NCI-H2227 (cell line): ENCODE data around the gene RPS28.

Experiments
- DNase-seq: peaks from one replicate; lab custom pipeline; 2025; ENCODE audit not compliant: unreplicated experiment; lab: John Stamatoyannopoulos, UW

Gene RPS28

DNA sequence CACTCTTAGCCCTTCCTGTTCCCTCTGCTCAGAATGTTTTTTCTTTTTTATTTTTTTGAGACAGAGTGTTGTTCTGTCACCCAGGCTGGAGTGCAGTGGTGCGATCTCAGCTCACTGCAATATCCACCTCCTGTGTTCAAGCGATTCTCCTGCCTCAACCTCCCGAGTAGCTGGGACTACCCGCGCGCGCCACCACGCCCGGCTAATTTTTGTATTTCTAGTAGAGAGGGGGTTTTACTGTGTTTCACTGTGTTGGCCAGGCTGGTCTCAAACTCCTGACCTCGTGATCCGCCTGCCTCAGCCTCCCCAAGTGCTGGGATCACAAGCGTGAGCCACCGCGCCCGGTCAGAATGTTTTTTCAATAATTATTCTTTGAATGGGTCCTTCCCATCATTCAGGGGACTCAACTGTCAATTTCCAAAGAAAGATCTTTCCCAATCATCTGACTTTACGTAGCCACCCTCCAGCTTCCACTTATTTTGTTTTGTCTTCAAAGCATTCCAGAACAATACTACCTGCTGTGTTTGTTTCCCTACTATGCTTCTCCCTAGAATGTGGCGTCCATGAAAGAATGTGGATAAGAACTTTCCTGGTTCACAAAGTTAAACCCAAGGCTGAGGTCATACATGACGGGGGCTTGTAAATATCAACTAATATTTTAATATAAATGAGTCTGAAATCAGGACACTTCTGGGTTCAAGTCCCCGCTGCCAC lies 1.3 kb upstream of the RPS28 start:
- DNase-seq = no peak

DNA sequence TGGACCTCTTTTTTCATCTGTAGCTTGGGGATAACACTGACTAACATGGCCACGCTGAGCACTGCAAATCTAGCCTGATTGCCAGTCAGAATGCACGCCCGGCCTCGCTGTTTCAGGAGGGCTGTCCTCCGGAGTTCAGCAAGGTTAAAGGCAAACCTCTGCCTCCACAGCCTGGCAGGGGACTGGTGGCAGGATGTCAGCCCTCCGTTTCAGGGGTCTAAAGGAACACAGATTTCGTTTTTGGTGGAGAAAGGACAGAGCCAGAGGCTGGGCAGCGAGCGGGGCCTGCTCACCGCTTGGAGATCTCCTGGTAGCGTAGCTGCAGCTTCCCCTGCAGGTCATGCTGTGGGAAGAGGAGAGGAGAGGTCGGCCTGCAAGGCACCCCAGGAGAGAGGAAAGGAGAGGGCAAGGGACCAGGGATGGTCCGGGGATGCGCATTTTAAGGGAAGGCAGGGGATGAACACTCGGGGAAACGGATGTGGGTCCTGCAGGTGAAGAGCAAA lies 681 bp upstream of the RPS28 start:
- DNase-seq = no peak

DNA sequence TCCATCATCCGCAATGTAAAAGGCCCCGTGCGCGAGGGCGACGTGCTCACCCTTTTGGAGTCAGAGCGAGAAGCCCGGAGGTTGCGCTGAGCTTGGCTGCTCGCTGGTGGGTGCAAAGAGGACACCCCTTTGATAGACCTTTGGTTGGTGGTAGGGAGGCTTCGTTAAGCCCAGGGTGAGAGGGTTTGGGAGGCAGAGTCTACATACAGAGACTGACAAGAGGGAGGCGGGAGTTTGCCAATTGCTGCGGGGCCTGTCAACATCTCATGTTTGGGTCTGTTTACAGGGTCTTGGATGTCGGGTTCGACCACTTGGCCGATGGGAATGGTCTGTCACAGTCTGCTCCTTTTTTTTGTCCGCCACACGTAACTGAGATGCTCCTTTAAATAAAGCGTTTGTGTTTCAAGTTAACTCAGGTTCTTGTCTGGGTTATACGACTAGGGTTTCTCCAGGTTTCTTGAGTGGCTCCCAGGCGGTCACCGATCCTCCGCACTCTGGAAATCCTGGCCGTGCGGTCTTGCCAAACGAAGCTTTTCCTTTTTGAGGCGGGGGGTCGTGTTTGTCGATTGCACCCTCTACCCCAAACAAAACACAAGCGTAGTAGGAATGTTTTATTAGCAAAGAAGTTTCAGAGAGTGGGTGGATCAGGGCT lies 816 bp downstream of the RPS28 start:
- DNase-seq = no peak

DNA sequence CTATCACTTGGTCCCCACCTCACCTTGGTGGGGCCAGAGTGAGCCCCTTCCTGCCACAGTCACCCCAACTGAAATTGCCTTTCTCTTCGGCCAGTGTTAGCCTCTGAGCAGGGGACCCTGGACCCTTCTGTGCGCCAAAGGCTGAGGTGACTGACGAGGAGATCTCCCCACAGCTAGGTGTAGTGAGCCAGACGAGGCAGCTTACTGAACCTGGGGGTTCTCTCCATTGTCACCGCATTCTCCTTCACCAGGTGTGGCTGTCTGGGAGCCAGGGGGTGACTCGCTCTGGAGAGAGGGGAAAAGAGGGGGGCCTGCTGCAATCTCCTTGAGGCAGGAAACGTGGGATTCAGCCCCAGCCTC lies 1.3 kb downstream of the RPS28 start:
- no peak for DNase-seq

DNA sequence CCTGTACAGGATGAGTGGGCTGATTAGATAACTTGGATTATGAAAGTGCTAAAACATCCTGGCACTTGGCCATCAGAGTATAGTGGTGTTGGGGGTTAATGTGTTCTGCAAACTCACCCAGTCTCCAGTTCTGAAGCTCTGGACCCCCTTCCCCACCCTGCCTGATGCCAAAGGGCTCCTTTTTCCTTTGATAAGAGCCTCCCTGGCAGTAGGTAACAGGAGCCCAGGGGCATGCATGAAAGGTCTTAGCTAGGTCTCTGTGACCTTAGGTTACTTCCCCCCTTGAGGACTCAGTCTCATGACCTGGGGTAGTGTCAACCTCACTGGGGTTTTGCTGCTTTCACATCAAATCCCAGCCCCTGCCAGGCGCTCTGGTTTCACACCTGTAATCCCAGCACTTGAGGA lies 2.5 kb downstream of the RPS28 start:
- no peak for DNase-seq

DNA sequence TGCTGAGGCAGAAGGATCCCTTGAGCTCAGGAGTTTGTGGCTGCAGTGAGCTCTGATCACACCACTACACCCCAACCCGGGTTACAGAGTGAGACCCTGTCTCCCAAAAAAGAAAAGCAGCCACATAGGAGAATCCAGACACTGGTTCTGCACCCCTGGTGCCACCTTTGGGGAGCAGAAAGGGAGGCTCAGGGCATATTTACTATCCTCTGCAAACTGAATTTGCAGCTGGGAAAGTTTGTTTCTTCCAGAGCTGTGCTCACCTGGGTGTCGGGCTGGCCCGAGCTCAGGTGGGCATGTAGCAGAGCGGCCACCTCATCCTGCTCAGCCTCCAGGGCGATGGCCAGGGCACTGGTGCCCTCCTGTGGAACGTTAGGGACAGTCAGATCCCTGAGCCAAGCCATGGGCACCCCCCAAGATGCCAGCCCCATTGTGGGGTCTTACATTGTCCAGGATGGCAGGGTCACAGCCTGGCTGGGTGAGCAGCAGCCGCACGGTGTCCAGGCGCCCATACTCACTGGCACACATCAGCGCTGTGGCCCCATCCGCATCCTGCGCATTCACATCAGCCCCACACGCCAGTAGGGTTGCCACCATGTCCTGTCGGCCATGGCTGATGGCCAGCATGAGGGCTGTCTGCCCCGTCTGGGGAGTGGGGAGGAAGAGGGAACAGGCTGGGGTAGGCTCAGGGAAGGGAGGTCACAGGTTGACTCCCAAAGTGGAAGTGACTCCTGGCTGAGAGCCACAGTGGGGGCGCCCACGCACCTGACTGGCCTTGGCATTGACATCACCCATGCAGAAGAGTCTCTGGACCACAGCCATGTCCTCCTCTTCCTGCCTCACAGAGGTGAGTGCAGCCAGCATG lies 3.1 kb downstream of the RPS28 start:
- no peak for DNase-seq

DNA sequence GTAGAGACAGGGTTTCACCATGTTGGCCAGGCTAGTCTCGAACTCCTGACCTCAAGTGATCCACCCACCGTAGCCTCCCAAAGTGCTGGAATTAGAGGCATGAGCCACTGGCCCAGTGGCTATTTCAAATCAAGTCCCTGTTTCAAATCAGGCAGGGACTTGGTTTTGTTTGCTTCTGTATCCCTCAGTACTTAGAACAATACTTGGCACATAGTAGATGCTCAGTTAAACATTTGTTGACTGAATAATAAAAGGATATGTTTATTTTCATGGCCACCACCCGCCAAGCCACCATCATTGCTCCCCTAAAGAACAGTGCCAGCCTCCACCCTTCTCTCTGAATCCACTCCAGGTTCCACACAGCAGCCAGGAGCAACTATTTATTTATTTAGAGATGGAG lies 4.2 kb downstream of the RPS28 start:
- no peak for DNase-seq

DNA sequence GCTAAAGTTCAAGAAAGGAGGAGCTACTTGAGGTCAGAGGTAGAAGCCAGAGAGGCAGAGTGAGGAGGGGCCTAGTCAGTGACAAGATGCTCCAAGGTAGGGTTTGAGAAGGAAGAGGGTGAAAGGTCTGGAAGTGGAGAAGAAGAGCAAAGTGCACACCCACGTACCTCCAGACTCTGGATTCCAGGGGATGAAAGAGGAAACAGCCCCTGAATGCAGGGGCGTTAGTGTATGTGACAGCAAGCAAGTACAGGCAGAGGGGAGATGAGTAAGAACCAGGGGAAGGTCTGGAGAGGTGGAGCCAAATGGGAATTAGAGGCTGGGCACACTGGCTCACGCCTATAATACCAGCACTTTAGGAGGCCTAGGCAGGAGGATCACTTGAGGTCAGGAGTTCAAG lies 8.7 kb downstream of the RPS28 start:
- DNase-seq = no peak

DNA sequence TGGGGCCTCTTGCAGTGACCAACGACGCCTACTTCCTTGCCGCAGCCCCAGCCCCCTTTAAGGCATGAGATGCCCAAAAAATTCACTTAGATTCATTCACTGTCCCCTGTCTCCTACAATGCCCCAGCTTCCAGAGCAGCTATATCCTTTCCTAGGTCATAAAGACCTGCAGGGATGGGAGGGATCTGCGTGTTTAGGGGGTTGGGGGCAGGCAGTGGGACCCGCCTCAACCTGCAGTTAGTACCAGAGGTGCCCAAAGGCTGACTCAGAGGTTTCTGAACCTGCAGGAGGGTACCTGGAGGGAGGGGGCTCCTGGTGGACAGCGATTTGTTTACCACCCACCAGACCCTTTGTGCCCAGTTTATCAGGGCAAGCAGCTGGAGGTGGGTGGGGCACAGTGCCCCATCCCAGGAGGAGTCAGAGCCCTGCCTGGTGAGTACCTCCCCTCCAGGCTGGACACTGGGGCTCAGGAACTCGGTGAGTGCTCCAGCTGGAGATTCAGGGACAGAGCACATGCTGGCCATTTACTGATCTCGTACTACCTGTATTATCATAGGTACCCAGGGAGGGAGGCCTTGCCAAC lies 10.1 kb downstream of the RPS28 start:
- no peak for DNase-seq

DNA sequence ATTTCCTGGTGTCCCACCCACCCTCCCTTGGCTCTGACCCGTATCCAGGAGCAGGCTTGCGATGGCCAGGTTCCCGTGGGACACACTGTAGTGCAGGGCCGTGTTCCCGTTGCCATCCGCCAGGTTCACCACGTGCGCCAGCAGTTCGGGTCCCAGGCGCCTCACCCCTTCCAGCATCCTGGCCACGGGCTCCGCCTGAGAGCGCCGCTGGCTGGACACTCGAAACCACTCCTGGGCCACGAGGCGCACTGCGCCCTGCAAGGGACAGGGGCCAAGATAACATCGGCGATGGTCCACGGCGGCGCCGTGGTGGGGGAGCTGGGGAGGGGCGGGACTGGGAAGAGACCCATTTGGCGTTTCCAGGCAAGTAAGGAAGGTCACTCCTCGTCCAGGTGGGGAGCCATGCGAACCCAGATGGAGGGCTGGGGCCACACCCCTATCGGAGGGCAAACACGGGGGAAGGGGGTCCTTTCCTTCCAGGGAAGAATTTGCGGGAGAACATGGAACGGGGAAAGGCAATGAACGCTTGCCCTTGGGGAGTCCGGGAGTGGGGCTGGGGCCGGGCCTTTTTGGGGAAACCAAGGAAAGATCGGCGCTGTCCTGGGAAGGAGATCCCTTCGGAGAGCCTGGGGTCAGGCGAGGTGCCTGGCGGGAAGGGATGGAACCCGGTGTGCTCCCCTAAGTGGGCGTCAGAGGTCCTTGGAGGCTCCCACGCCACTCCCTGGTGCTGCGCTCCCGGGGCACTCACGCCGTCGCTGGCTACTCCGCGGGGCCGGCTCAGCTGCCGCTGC lies 11.9 kb downstream of the RPS28 start:
- DNase-seq = no peak

DNA sequence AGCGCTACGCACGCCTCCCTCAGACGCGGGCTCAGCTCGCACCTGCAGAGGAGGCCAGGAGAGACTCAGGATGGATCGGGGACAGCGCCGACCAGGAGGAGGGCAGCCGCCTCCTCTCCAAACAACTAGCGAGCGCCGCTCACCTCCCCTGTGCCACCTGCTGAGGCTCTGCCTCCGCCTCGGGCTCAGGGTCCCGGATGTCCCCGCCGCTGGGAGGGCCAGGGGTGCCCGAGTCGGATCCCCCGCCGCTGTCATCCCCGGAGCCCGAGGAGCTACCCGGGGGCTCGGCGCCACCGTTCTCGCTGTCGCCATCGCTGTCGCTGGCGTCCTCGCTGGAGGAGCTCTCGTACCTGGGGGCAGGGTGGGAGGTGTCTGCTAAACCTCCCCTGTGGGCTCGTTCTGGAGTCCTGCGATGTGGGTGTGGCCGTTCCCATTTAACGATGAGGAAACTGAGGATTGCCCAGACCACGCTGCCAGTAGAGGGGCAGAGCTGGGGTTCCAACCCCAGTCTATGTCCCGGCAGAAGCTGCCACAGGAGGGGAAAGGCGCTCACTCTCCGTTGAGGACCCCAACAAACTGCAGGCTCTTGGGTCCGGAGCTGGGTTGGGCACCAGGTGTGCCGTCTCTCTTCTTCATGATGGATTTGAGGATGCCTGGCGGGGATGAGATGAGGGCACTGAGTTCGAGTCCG lies 12.6 kb downstream of the RPS28 start:
- peak; percentile 20 for DNase-seq

DNA sequence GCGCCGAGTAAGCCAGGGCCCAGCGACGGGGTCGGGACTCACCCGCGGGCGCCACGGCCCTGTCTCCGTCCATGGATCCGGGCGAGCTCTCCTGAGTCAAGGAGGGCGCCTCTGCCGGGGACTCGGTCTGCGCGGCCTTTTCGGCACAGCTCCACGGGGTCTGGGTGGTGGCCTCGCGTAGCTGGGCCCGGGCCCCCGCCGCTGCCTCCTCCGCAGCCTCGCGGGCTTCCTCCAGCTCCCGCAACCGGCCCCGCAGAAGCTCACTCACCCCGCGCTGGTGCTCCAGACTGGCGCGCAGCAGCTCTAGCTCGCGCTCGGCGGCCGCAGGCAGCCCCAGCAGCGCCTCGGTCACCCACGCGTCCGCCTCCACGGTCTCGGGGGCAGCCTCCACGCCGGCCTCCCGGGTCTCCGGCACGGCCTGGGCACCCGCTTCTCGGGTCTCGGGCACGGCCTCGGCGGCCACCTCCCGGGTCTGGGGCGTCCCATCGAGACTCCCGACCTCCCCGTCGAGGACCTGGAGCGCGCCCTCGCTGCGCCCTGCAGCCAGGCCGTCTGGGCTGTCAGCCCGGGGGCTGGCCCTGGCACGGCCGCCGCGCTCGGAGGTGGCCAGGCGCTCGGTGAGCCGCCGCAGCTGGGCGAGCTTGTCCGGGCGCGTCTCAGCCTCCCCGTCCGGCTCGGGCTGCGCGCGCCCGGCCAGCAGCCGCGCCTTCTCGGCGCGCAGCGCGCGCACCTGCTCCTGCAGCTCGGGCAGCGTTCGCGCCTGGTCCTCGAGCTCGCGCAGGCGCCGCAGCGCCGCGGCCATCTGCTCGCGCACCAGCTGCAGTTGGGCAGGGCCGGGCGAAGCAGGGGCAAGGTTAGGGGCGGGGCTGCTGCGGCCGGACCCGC lies 13.4 kb downstream of the RPS28 start:
- DNase-seq = peak; percentile 88

DNA sequence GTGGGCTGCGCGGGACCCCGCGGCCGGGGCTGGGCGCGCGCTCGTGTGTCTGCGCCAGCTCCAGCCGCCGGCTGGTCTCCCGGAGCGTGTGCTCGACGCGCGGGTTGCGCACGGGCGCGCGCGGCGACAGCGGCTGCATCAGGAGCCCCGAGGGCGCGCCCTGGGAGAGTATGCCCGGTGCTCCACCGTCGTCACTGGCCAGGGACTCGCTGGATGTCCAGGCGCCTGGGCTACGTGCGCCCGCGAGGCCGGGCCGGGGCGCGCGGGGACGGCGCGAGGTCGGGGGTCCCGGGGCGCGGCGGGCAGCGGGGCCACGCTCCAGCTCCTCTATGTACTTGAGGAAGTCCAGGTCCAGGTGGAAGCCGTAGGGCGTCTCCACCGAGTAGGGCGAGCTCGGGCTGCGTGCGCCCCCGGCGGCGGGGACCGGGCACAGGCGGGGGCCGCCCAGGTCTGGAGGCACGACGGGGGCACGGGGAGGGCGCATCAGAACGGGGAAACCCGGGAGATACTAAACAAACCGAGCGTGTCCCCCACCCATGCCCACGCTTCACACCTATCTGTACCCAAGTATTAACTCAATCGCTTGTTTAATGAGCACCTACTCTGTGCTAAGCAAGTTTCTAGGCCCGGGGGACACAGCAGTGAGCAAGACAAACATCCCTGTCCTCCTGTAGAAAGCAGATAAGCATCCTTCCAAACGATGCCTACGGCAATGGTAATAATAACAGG lies 14.2 kb downstream of the RPS28 start:
- DNase-seq = peak; percentile 46

DNA sequence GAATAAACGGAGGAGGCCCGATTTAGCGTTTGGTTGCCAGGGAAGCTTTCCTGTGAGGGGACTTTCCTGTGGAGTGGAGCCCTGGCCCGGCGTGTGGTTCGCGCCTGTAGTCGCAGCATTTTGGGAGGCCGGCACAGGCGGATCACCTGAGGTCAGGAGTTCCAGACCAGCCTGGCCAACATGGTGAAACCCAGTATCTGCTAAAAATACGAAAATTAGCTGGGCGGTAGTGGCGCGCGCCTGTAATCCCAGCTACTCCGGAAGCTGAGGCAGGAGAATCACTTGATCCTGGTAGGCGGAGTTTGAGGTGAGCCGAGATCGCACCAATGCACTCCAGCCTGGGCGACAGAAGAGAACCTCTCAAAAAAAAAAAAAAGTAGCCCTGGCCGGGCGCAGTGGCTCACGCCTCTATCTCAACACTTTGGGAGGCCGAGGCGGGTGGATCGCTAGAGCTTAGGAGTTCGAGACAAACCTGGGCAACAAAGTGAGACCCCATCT lies 14.8 kb downstream of the RPS28 start:
- DNase-seq = no peak

DNA sequence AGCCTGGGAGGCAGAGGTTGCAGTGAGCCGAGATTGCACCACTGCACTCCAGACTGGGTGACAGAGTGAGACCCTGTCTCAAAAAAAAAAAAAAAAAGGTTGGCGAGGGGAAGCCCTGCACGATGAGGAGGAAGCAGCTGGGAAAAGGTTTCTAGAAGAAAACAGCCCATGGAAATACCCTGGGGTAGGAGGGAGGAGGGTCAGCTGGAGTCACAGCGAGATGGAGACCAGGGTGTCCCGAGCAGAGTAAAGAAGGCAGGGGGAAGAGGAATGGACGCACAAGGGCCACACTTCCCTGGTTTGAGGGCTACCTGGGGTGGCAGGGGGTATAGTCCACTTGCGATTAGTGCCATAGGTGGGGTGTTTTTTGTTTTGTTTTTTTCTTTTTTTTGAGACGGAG lies 15.4 kb downstream of the RPS28 start:
- no peak for DNase-seq

DNA sequence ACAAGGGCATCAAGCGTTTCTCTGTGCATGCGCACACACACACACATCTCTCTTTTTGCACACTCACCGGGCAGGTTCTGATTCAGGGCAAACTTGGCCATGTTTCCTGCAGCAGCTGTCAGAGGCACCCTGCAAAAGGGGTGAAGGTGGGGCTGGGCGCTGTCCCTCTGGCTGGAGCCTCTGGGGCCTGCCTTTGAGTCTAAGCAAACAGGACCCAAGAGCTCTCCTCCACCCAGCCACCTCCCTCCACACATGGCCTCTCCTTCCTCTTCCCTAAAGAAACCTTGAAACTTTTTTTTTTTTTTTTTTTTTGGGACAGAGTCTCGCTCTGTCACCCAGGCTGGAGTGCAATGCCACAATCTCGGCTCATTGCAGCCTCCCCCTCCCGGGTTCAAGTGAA lies 16.4 kb downstream of the RPS28 start:
- no peak for DNase-seq

DNA sequence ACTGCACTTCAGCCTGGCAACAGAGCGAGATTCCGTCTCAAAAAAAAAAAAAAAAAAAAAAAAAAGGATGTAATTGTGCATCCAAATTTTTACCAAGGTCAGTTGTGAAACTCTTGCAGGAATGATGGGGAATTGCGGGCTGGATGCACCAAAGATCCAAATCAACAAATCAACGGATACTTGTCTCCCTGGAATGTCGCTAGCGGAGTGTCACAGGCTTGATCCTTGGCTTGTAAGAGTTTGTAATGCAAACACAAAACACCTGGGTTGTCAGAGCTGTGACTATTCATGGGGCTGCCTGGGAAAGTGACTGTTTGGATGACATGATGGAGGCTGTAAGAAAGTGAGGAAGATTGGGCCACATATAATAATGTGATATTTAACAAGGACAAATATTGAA lies 17.5 kb downstream of the RPS28 start:
- no peak for DNase-seq

DNA sequence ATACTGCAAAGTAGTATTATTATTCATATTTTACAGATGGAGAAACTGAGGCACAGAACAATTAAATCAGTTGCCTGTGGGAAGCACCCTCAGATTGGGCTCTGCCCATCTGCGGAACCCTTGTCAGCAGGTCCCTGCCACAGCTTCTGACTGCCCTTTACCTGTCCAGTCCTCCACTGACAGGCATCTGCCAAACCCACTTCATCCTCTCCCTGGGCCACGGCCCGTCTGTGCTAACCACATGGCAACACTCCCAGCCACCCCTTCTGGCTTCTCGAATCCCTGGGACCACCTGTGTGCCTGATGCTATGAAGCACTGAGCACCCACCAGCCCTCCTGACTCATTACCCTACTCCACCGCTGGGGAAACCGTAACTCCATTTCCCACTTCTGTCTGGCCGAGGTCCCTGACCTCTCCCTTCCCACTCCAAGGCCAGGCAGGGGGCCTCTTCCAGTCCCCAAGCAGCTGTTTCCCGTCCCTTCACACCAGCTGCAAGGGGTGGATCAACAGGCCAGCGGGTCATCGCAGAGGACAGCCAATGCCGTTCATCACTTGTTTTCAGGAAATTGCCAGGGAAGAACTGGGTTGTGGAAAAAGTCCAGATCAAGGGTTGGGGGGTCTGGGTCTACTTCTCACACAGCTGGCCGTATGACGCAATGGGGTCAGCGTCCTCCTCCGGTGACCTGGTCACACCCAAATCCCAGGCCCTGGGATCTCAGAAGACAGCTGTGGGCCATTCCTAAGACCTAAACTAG lies 19.2 kb downstream of the RPS28 start:
- DNase-seq = no peak
